Measurements from ENCODE around the gene SYTL3. TPM values are rescaled to one million over a fixed set of nuclear protein-coding genes. Genes with fewer than 3 reads are reported as not detected.

The SYTL3 gene
- total RNA-seq, 1 experiment from 2014 or later: 0.09 TPM

DNA sequence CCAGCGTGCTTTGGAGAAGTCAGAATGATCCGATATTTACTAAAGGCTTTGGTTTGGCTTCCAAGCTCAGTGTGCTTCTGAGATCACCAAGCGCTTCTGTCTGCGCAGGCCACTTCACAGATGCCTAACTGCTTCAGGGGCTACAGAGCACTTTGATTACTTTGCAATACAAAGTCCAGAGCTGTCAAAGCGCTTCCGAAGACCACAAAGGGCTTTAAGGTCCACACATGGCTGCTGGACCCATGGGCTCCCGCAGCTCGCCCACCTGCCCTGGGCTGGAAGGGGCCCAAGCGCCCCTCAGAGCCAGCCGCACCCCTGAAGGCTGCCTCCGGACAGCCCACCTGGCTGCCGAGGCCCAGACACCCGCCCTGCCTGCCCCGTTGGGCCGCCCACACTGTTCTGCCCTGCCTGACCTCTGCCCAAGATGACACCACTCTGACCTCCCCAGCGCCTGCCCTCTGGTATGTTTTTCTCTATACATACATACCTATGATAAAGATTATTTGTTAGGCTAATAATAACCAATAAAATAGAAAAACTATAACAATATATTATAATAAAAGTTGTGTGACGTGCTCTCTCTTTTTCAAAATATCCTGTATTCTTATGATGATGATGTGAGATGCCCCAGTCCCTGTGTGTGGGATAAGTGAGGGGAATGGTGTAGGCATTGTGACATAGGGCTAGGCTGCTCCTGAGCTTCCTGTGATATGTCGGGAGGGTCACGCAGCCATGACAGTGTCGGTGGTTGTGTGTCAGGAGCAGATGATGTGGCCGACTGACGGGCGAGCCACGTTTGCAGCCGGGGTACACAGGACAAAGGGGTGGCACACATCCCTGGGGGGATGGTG is 27.9 kb upstream of the SYTL3 start:
- TF ChIP-seq, protein P1, sequence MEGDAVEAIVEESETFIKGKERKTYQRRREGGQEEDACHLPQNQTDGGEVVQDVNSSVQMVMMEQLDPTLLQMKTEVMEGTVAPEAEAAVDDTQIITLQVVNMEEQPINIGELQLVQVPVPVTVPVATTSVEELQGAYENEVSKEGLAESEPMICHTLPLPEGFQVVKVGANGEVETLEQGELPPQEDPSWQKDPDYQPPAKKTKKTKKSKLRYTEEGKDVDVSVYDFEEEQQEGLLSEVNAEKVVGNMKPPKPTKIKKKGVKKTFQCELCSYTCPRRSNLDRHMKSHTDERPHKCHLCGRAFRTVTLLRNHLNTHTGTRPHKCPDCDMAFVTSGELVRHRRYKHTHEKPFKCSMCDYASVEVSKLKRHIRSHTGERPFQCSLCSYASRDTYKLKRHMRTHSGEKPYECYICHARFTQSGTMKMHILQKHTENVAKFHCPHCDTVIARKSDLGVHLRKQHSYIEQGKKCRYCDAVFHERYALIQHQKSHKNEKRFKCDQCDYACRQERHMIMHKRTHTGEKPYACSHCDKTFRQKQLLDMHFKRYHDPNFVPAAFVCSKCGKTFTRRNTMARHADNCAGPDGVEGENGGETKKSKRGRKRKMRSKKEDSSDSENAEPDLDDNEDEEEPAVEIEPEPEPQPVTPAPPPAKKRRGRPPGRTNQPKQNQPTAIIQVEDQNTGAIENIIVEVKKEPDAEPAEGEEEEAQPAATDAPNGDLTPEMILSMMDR (conservative IDR thresholded peaks at IDR 0.05): no peak
- no peak for DNase-seq
- Histone ChIP-seq H3K4me1 (ENCODE audit: insufficient read depth, low read length) (no peaks in the 10 kb centered on the region), H3K14ac (ENCODE audit: insufficient read depth, low read length) (no peak overlapping the region; the same call in 1 of the 2 replicates), H3K18ac (ENCODE audit: insufficient read length, low read depth, low read length) (no peak overlapping the region), H3K4me2 (ENCODE audit: insufficient read depth, insufficient read length, low read length) (no peak overlapping the region), H4K5ac (ENCODE audit: insufficient read length, low read depth, low read length) (no peak overlapping the region), H3K23me2 (ENCODE audit: insufficient read length, low read depth, low read length, poor library complexity, severe bottlenecking) (no peaks in the 10 kb centered on the region), H3K23ac (ENCODE audit: insufficient read length, low read depth, low read length) (no peak overlapping the region), H2BK5ac (ENCODE audit: insufficient read length, low read length) (no peak overlapping the region), H2BK20ac (ENCODE audit: low read depth, low read length, poor library complexity, severe bottlenecking) (no peak overlapping the region), H3K56ac (ENCODE audit: insufficient read length, low read depth, low read length) (no peak overlapping the region), H3K4ac (ENCODE audit: low read depth, low read length) (no peak overlapping the region), H3K27me3 (ENCODE audit: insufficient read depth, low read length) (no peaks in the 10 kb centered on the region), H3K9me3 (ENCODE audit: control insufficient read depth, low read depth, low read length) (no peaks in the 10 kb centered on the region), H3K79me1 (ENCODE audit: insufficient read depth, low read depth, low read length, poor library complexity, severe bottlenecking) (no peaks in the 10 kb centered on the region), H3T11ph (ENCODE audit: low read length) (no peak overlapping the region), H3K79me2 (ENCODE audit: insufficient read depth, low read length) (no peaks in the 10 kb centered on the region), H2BK15ac (ENCODE audit: low read depth, low read length) (no peak overlapping the region), H2BK120ac (ENCODE audit: low read depth, low read length, poor library complexity, severe bottlenecking) (no peak overlapping the region), H2AFZ (ENCODE audit: low read length) (no peak overlapping the region), H3K27ac (ENCODE audit: insufficient read length, low read depth, low read length) (no peak overlapping the region), H4K91ac (ENCODE audit: insufficient read length, low read depth, low read length) (no peak overlapping the region), H2BK12ac (ENCODE audit: insufficient read length, low read depth, low read length) (no peak overlapping the region), H3K9ac (ENCODE audit: extremely low read depth, insufficient read length, low read length) (no peak overlapping the region), H4K8ac (replicated peaks; ENCODE audit: insufficient read length, low read depth, low read length) (no peak overlapping the region), H2AK5ac (ENCODE audit: insufficient read length, low read length) (no peak overlapping the region), H4K20me1 (ENCODE audit: control insufficient read depth, insufficient read depth, insufficient read length) (no peaks in the 10 kb centered on the region)
- Mint-ChIP-seq H3K4me1 (no peaks in the 10 kb centered on the region; a peak in 2 of 4 replicates), H3K27me3 (ENCODE audit: low read depth) (no peaks in the 10 kb centered on the region), H3K27ac (no peak overlapping the region), H3K36me3 (ENCODE audit: insufficient read depth in 1 of 3, low read depth in 3 of 3) (peaks cover 20 to 73% (median 62%) of the 10 kb centered on the region in 3 experiments; a peak in 6 of 7 replicates), H3K4me3 (no peak overlapping the region), H3K9me3 (no peaks in the 10 kb centered on the region)
- no CpG with 5 or more reads among the region's 25 CpGs for WGBS (ENCODE audit: extremely low coverage, insufficient read length, low lambda C conversion rate)

All from H9 (cell line).